ENCODE results near the gene PCSK5.

DNA sequence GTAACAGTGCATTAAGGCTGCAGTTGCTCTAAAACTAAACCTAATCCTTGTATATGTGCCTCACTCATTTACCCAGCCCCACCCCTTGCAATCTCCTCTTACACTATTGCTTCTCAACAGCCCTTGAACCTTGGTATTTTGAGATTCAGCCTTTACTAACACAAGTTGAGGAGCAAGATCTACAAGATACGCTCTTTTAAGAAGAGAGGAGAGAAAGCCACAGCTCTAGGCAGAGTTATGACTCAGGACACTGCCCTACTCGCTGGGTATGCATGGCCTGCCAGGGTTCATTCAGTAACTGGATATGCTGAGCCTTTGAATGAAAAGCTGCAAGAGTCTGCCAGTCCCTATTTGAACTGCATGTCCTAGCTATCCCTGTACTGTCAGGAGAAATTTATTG is 219.5 kb downstream of the PCSK5 start:
- TF ChIP-seq EZH2 (IDR thresholded peaks at IDR 0.05; ENCODE audit: borderline replicate concordance, insufficient read depth, low read length, poor library complexity, severe bottlenecking) (no peak), RAD21 (conservative IDR thresholded peaks at IDR 0.05) (no peak), MXI1 (conservative IDR thresholded peaks at IDR 0.05; ENCODE audit: poor library complexity, severe bottlenecking) (no peak), TAF1 (IDR thresholded peaks at IDR 0.05; ENCODE audit: low read depth) (no peak), POLR2AphosphoS5 (IDR thresholded peaks at IDR 0.05) (no peak), SMC3 (conservative IDR thresholded peaks at IDR 0.05; ENCODE audit: poor library complexity) (no peak)
- TF ChIP-seq, protein P1, sequence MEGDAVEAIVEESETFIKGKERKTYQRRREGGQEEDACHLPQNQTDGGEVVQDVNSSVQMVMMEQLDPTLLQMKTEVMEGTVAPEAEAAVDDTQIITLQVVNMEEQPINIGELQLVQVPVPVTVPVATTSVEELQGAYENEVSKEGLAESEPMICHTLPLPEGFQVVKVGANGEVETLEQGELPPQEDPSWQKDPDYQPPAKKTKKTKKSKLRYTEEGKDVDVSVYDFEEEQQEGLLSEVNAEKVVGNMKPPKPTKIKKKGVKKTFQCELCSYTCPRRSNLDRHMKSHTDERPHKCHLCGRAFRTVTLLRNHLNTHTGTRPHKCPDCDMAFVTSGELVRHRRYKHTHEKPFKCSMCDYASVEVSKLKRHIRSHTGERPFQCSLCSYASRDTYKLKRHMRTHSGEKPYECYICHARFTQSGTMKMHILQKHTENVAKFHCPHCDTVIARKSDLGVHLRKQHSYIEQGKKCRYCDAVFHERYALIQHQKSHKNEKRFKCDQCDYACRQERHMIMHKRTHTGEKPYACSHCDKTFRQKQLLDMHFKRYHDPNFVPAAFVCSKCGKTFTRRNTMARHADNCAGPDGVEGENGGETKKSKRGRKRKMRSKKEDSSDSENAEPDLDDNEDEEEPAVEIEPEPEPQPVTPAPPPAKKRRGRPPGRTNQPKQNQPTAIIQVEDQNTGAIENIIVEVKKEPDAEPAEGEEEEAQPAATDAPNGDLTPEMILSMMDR (IDR thresholded peaks at IDR 0.05; ENCODE audit: poor library complexity, severe bottlenecking) = no peak
- TF ChIP-seq, protein P2, sequence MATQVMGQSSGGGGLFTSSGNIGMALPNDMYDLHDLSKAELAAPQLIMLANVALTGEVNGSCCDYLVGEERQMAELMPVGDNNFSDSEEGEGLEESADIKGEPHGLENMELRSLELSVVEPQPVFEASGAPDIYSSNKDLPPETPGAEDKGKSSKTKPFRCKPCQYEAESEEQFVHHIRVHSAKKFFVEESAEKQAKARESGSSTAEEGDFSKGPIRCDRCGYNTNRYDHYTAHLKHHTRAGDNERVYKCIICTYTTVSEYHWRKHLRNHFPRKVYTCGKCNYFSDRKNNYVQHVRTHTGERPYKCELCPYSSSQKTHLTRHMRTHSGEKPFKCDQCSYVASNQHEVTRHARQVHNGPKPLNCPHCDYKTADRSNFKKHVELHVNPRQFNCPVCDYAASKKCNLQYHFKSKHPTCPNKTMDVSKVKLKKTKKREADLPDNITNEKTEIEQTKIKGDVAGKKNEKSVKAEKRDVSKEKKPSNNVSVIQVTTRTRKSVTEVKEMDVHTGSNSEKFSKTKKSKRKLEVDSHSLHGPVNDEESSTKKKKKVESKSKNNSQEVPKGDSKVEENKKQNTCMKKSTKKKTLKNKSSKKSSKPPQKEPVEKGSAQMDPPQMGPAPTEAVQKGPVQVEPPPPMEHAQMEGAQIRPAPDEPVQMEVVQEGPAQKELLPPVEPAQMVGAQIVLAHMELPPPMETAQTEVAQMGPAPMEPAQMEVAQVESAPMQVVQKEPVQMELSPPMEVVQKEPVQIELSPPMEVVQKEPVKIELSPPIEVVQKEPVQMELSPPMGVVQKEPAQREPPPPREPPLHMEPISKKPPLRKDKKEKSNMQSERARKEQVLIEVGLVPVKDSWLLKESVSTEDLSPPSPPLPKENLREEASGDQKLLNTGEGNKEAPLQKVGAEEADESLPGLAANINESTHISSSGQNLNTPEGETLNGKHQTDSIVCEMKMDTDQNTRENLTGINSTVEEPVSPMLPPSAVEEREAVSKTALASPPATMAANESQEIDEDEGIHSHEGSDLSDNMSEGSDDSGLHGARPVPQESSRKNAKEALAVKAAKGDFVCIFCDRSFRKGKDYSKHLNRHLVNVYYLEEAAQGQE (IDR thresholded peaks at IDR 0.05; ENCODE audit: borderline replicate concordance) = no peak

Data from neural cell (in vitro differentiated cells).